HEK293 (cell line): ENCODE data around the gene CA9.

ENCODE experiments used
- CTCF ChIA-PET: fragments of 350-600 bp; formaldehyde crosslinking; extraction: SDS; loops from one replicate; lab custom pipeline; 2021; ENCODE audit warnings: antibody characterized with exemption; lab: Yijun Ruan, JAX
- POLR2A ChIA-PET: fragments of 300-600 bp; formaldehyde crosslinking; extraction: SDS; loops from one replicate; lab custom pipeline; 2020; ENCODE audit warnings: antibody characterized with exemption, inconsistent platforms; lab: Yijun Ruan, JAX
- H3K27ac ChIP-seq: fragments of 200-500 bp; sonication (Bioruptor generic); 2 replicates; pipeline ENCODE4 v1.5.1; 2014; ENCODE audit warnings: low read depth, low read length, control low read depth, inconsistent platforms; ENCODE audit errors: extremely low read depth
- H3K36me3 ChIP-seq, 2 experiments: fragments of 200-500 bp in 1 of 2; sonication (Bioruptor generic) in 1 of 2; 1 replicate in 1 of 2; 2 replicates in 1 of 2; pipeline ENCODE4 v1.5.1; 2014 to 2017; ENCODE audit warnings: inconsistent platforms in 2 of 2, low read length in 2 of 2; ENCODE audit not compliant: control insufficient read depth in 2 of 2, insufficient read depth in 1 of 2
- H3K4me1 ChIP-seq: fragments of 200-500 bp; sonication (Bioruptor generic); 2 replicates; pipeline ENCODE4 v1.5.1; 2014; ENCODE audit warnings: mild to moderate bottlenecking, low read length, inconsistent platforms; ENCODE audit not compliant: control insufficient read depth, insufficient read depth
- H3K4me3 ChIP-seq: 2 replicates; pipeline ENCODE4 v1.5.1; 2011; ENCODE audit warnings: low read depth, mild to moderate bottlenecking, control low read depth, low read length, moderate library complexity
- H3K9me3 ChIP-seq: fragments of 200-500 bp; sonication (Bioruptor generic); 2 replicates; pipeline ENCODE4 v1.5.1; 2014; ENCODE audit warnings: low read depth, low read length, inconsistent platforms; ENCODE audit not compliant: control insufficient read depth, insufficient read depth
- BCL11A ChIP-seq: fragments of 450-650 bp; formaldehyde crosslinking; IDR thresholded peaks from 2 replicates; pipeline ENCODE4 v1.5.1; 2016; ENCODE audit warnings: low read depth, missing biosample characterization, missing genetic modification characterization
- HOXC10 ChIP-seq: sonication (generic); formaldehyde crosslinking; IDR thresholded peaks from 2 replicates; pipeline ENCODE4 v1.8.1; 2023; ENCODE audit warnings: mild to moderate bottlenecking, missing genetic modification reagents
- HOXD13 ChIP-seq: sonication (generic); formaldehyde crosslinking; IDR thresholded peaks from 2 replicates; pipeline ENCODE4 v1.8.0; 2022; ENCODE audit warnings: missing genetic modification reagents, borderline replicate concordance
- MYNN ChIP-seq: fragments of 450-650 bp; formaldehyde crosslinking; IDR thresholded peaks from 2 replicates; pipeline ENCODE4 v1.5.1; 2016; ENCODE audit warnings: missing biosample characterization, missing genetic modification characterization, borderline replicate concordance
- SCRT2 ChIP-seq: fragments of 450-650 bp; formaldehyde crosslinking; IDR thresholded peaks from 2 replicates; pipeline ENCODE4 v1.5.1; 2016; ENCODE audit warnings: missing biosample characterization, missing genetic modification characterization
- SP3 ChIP-seq: fragments of 450-650 bp; formaldehyde crosslinking; IDR thresholded peaks from 2 replicates; pipeline ENCODE4 v1.5.1; 2016; ENCODE audit warnings: missing biosample characterization, missing genetic modification characterization
- TSHZ1 ChIP-seq: fragments of 450-650 bp; formaldehyde crosslinking; IDR thresholded peaks from 2 replicates; pipeline ENCODE4 v1.5.1; 2016; ENCODE audit warnings: missing biosample characterization, missing genetic modification characterization, borderline replicate concordance
- ZBTB17 ChIP-seq: fragments of 450-650 bp; formaldehyde crosslinking; IDR thresholded peaks from 2 replicates; pipeline ENCODE4 v1.5.1; 2016; ENCODE audit warnings: missing biosample characterization, missing genetic modification characterization
- ZBTB44 ChIP-seq: fragments of 450-650 bp; IDR thresholded peaks from 2 replicates; pipeline ENCODE4 v1.5.1; 2018; ENCODE audit warnings: missing biosample characterization, mild to moderate bottlenecking, missing genetic modification characterization
- ZFP41 ChIP-seq: fragments of 450-650 bp; formaldehyde crosslinking; IDR thresholded peaks from 2 replicates; pipeline ENCODE4 v1.5.1; 2016; ENCODE audit warnings: missing biosample characterization, missing genetic modification characterization, borderline replicate concordance
- ZNF239 ChIP-seq: fragments of 450-650 bp; formaldehyde crosslinking; IDR thresholded peaks from 2 replicates; pipeline ENCODE4 v1.5.1; 2016; ENCODE audit warnings: missing biosample characterization, missing genetic modification characterization
- ZNF274 ChIP-seq, 2 experiments: fragments of 200-500 bp in 1 of 2; fragments of 450-650 bp in 1 of 2; sonication (Bioruptor generic) in 1 of 2; formaldehyde crosslinking in 1 of 2; IDR thresholded peaks; 2 replicates each; pipeline versions ENCODE4 v1.5.1 to v1.6.1; 2014 to 2016; ENCODE audit warnings: borderline replicate concordance in 1 of 2, inconsistent platforms in 1 of 2, low read length in 1 of 2, missing biosample characterization in 1 of 2, missing genetic modification characterization in 1 of 2
- ZNF335 ChIP-seq: fragments of 450-650 bp; formaldehyde crosslinking; conservative IDR thresholded peaks from 2 replicates; pipeline ENCODE4 v1.5.1; 2016; ENCODE audit warnings: missing biosample characterization, missing genetic modification characterization
- ZNF354C ChIP-seq: fragments of 450-650 bp; formaldehyde crosslinking; IDR thresholded peaks from 2 replicates; pipeline ENCODE4 v1.5.1; 2016; ENCODE audit warnings: missing biosample characterization, missing genetic modification characterization, low read depth, borderline replicate concordance
- ZNF362 ChIP-seq: fragments of 450-650 bp; formaldehyde crosslinking; IDR thresholded peaks from 2 replicates; pipeline ENCODE4 v1.5.1; 2016; ENCODE audit warnings: missing biosample characterization, missing genetic modification characterization
- ZNF521 ChIP-seq: fragments of 450-650 bp; formaldehyde crosslinking; IDR thresholded peaks from 2 replicates; pipeline ENCODE4 v1.5.1; 2017; ENCODE audit warnings: missing biosample characterization, mild to moderate bottlenecking, missing genetic modification characterization
- ZNF555 ChIP-seq: fragments of 450-650 bp; formaldehyde crosslinking; conservative IDR thresholded peaks from 2 replicates; pipeline ENCODE4 v1.5.1; 2017; ENCODE audit warnings: missing biosample characterization, mild to moderate bottlenecking, missing genetic modification characterization, inconsistent platforms
- ZNF580 ChIP-seq: fragments of 450-650 bp; formaldehyde crosslinking; IDR thresholded peaks from 2 replicates; pipeline ENCODE4 v1.5.1; 2016; ENCODE audit warnings: missing biosample characterization, missing genetic modification characterization
- ZNF629 ChIP-seq: fragments of 450-650 bp; formaldehyde crosslinking; IDR thresholded peaks from 2 replicates; pipeline ENCODE4 v1.5.1; 2017; ENCODE audit warnings: missing biosample characterization, missing genetic modification characterization
- ZNF658 ChIP-seq: fragments of 450-650 bp; formaldehyde crosslinking; IDR thresholded peaks from 2 replicates; pipeline ENCODE4; 2016; ENCODE audit warnings: missing biosample characterization, missing genetic modification characterization
- ZNF664 ChIP-seq: fragments of 450-650 bp; formaldehyde crosslinking; IDR thresholded peaks from 2 replicates; pipeline ENCODE4 v1.5.1; 2016; ENCODE audit warnings: missing biosample characterization, missing genetic modification characterization

CA9 gene

GRCh38 chr9:35679766-35680330 lies 6.1 kb downstream of the CA9 start:
- Histone ChIP-seq H3K9me3 (no peaks in the 10 kb centered on the region), H3K36me3 (peaks cover 0 to 24% of the 10 kb centered on the region in 2 experiments; a peak in 1 of 3 replicates), H3K4me1 (no peaks in the 10 kb centered on the region), H3K27ac (no peak overlapping the region), H3K4me3 (no peak overlapping the region)
- CTCF ChIA-PET, result interaction anchor here (0.6 to 1.6 kb wide), 3 partner anchors 12 to 51 kb away, joined by 3 to 14 read pairs (median 3); no protein-coding TSS in a partner anchor
- POLR2A ChIA-PET, result interaction anchor here (0.9 to 1.5 kb wide), 3 partner anchors 11 to 49 kb away, joined by 3 to 4 read pairs (median 4); no protein-coding TSS in a partner anchor
- TF ChIP-seq ZBTB44 (no peak), ZNF580 (no peak), HOXD13 (CRISPR knock-in tag) (no peak), ZNF664 (no peak), ZNF362 (tag by site-specific recombination) (no peak), MYNN (no peak), ZFP41 (no peak), ZNF239 (no peak), ZNF354C (tag by site-specific recombination) (no peak), SP3 (tag by site-specific recombination) (no peak), ZBTB17 (tag by site-specific recombination) (no peak)

GRCh38 chr9:35680331-35681105 lies 6.8 kb downstream of the CA9 start:
- no peak overlapping the region for H3K27ac ChIP-seq
- peaks cover 0 to 31% of the 10 kb centered on the region in 2 experiments; a peak in 1 of 3 replicates for H3K36me3 ChIP-seq
- no peaks in the 10 kb centered on the region for H3K4me1 ChIP-seq
- TF ChIP-seq SP3 (tag by site-specific recombination), result no peak
- TF ChIP-seq TSHZ1 (tag by site-specific recombination), result no peak
- TF ChIP-seq ZNF555, result no peak
- no peak for TF ChIP-seq ZNF274 (IDR thresholded peaks at IDR 0.05; ENCODE audit: low read length)
- TF ChIP-seq ZNF274 (tag by site-specific recombination; IDR thresholded peaks at IDR 0.05; ENCODE audit: borderline replicate concordance), result no peak
- TF ChIP-seq ZNF658 (tag by site-specific recombination), result no peak
- TF ChIP-seq ZNF629 (tag by site-specific recombination), result no peak
- no peak for TF ChIP-seq ZNF521 (tag by site-specific recombination)
- no peak for TF ChIP-seq HOXC10 (CRISPR knock-in tag)
- no peak for TF ChIP-seq ZNF664
- no peak for TF ChIP-seq ZNF335
- no peak for TF ChIP-seq BCL11A
- TF ChIP-seq SCRT2 (tag by site-specific recombination), result no peak
- TF ChIP-seq, all 188 proteins: peak for 0
- POLR2A ChIA-PET, result interaction anchor here (0.9 to 1.5 kb wide), 3 partner anchors 10 to 48 kb away, joined by 3 to 4 read pairs (median 4); no protein-coding TSS in a partner anchor
- Histone ChIP-seq H3K9me3 (no peaks in the 10 kb centered on the region), H3K4me3 (no peak overlapping the region)
- CTCF ChIA-PET, result interaction anchor here (0.6 to 1.6 kb wide), 3 partner anchors 16 to 50 kb away, joined by 3 to 14 read pairs (median 3); no protein-coding TSS in a partner anchor
